HG02870 (cell line): ENCODE data around the gene LRRC2.
"Not testable (repeated sequence)": the region's sequence is repeated elsewhere in the genome, so short reads cannot be mapped to it uniquely, and the experiment has no call there.

Source experiments
- ATAC-seq: cut with Tn5 transposase; IDR thresholded peaks from one replicate; pipeline ENCODE4 v1.9.1; 2021; ENCODE audit warnings: mild to moderate bottlenecking, moderate library complexity; ENCODE audit not compliant: unreplicated experiment

The LRRC2 gene

DNA sequence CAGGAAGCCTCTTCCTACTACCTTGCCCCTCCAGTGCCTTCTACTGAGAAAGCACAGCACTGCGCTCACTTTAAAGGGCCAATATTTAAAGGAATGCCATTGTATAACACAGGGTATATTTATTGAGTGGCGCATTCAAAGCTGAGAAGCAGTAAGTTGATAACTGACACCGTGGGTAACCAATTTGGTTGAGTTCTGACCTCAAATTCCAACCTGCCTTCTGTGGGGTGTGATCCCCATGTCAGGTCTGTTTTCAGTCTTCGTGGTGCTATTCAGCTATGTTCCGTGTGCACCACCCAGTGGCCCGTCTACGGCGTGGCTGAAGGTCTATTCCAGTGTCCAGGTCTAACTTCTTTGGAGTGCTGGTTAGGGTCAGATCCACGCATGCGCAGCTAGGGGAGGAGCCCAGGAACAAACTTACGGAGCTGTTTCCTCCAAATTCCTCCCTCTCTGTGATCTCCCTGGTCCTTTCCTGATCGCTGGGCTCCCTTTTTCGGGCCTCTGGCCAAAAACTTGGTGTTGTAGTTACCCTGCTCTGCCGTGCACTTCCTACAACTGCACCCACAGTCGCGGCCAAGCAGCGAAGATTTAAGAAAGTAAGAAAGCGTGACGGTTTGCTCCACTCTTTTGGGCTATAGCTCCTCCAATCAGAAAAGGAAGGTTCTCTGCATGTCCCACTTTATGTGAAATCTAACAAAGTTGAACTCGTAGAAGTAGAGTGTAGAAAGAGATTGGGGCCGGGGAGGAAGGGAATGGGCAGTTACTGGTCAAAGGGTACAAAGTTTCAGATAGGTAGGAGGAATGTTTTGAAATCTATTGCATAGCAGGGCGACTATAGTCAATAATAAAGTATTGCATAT, 7.7 kb downstream of the LRRC2 start:
- peak; percentile 88 for ATAC-seq

DNA sequence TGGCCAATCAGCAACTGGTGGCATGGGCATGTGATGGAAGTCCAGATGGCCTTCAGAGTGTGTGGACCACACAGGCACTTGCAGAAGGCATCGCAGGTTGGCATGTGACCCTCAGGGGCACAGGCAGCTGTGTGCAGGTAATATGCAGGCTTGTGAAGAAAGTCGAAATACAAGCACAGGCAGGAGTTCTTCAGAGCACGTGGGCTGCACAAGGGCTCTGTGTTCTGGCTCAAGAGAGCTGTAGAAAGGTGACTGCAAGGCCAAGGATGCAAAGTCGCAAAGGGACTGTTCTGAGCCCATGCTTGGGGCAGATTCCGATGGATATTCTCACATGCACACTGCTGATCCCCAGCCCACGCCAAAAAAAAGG, 8.3 kb downstream of the LRRC2 start:
- no peak for ATAC-seq

DNA sequence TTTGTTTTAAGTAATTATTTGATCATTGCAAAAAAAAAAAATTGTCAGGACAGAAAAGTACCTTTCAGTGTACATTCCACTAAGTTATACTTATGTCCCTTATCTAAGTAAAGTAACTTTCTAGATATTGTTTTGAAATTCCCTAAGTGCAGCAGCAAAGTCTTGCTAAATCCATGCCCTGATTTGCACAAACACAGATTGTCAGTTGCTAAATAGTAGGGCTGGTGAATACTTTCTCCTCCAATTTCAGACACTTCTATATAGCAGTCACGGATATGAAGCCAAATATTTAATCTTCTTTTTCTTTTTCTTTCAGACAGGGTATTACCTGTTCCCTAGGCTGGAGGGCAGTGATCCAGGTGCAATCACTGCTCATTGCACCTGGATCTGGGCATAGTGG, 12.9 kb downstream of the LRRC2 start:
- ATAC-seq: no peak

DNA sequence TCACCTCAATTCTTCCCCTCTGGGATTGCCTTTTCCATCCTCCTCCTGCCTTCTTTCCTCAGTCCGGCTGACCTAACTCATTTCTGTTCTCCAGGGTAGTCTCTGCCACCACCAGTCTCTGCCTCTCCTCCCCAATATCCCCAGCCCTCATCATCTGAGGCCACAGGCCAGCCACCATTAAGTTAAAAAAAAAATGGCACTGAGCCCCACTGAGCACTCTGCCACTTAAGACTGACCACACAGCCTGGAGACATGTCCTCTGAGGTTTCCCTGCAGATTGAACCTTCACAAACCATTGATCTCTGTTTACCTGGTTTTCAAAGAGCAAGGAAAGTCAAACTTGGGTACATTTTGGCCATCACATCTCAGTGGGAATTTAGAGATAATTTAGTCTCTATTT, 13.6 kb downstream of the LRRC2 start:
- ATAC-seq: no peak

DNA sequence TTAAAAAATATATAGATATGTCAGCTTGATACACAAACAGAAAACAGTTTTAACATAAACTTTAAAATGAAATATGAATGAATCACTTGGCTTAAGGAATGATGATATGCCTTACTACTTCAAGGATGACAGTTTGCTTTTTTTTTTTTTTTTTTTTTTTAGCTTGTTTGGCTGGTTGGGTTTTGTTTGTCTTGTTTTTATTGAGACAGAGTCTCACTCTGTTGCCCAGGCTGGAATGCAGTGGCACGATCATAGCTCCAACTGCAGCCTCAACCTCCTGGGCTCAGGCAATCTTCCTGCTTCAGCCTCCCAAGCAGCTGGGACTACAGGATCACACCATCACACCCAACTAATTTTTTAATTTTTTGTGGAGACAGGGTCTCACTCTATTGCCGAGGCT, 14.5 kb downstream of the LRRC2 start:
- ATAC-seq: no peak

DNA sequence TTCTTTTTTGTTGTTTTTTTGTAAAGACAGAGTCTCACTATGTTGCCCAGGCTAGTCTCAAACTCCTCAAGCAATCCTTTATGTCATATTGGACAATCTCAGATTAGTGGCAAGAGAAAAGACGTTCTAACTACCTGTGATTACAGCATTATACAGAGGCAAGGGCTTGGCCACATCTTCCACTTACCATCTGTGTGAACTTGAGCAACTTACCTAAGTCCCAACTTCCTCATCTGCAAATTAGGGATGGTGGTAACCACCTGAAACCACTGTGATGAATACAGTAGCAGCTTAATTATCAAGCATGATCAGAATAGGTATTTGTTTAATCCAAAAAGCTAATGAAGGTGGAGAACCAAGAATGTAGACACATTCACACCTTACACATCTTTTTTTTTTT, 16.1 kb downstream of the LRRC2 start:
- no peak for ATAC-seq

DNA sequence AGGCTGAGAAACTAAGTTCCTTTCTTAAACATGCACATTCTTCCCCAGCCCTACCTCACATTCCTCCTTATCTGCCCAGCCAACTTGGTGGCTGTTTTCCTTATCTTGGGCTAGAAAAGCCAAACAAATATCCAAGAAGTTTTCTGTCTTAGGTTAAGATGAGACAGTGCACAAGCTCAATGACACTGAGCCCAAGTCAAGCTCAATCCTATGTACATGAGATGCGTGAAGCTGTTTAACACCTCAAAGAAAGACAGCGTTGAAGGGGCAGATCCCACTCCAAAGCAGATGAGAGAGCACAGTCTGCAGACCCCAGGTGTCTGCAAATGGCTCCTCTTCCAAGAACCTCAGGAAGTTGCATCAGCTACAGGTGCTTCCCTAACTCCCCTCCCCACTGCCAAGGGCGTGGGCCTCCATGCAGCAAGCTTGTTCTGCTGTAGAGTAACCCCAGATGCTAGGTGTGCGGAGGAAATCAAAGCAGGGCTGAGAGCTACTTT, 16.6 kb downstream of the LRRC2 start:
- ATAC-seq: no peak

DNA sequence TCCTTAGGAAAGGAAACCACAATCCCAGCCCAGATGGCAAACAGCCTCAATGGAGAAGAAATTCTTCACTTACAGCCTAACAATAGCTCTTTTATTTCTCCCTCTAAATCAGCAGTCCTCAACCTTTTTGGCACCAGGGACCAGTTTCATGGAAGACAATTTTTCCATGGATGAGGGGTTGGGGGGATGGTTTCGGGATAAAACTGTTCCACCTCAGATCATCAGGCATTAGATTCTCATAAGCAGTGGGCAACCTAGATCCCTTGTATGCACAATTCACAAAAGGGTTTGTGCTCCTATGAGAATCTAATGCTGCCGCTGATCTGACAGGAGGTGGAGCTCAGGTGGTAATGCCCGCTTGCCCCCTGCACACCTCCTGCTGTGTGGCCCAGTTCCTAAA, 17.5 kb downstream of the LRRC2 start:
- ATAC-seq: not testable (repeated sequence)

DNA sequence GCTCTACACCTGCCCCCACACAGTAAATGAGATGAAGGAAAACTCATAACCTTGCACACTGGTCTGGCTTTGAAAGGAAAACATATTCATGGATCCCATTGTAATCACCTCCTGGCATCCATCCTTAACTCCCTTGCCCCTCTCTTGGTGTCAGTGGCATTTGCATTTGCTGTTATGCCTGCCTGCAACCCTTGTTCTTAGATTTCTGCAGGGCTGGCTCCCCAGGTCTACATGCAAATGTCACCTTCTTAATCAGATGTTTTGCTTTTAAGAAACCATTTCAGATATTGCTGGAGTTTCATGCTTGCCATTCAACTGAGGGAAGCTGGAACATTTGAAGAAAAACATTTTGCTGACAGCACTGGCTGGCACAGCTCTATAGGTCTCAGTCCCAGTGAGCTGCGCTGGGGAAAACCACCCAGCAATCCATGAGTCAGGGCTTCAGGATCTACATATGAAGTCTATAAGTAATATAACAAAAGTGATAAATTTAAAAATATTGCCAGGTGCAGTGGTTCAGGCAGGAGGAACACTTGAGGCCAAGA, 19.1 kb downstream of the LRRC2 start:
- no peak for ATAC-seq

DNA sequence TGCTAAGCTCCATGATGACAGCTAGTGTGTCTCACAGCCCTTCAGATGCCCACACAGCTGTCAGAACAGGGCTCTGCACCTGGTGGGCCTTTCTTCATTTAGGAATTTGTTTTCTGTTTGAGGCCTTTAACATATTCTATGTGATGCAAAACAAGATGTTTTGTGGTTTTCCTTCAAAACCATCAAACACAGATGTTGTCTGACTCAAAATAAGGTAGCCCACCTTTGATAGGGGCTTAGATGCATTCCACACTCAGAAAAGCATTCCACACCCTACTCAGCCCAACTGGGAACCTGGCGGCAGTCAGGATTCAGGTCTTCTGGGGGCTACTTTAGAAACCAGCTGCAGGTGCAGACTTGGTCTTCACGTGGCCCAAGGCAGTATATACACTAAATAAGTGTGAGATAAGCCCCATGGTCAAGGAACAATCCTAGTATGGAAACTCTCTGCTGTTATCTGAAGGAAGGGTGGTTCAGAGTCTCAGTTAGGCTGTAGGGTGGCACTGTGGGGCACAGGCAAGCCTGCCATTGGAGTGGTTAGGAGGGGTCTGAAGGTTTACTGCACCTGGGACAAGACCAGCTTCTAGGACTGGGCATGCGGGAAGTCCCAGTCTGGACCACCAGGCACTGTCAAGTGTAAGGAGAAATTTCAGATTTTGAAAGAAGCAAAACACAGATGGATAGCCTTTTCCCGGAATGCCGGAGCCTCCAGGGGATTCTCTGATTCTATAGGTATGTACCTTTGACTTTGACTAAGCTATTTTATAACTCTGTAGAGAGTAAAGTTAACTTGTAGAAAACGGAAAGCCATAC, 20.1 kb downstream of the LRRC2 start:
- no peak for ATAC-seq

DNA sequence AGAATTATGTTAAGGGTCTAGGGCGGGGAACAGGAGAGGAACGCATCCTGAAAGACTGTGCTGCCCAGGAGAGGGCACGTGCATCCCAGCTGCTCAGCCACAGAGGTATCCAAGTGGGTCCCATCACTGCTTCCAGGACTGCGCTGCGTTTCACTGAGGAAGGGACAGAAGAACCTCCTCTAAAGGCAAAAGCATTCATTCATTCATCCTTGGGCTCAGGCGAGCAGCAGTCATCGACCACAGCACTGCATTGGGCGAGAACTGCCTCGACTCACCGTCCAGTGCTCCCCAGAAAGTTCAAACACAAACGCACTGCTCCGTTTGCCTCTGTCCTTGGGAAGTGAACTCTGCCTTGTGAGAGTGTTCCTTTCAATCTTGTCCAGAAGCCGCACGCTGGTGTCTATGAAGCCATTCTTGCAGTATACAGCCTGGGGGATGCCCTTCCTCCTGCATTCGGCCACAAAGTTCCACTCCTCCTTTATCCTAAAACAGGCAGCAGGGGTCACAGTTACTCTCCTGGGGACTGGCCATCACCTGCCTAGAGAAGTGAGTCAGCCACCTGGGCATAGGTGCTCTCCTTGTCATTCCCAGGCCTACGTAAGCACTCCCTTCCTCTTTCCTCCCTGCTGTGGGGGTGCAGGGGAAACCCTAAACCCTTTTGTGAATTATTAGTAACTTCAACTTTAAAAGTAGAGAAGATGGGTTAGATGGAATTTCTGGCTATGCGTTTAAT, 21.2 kb downstream of the LRRC2 start:
- ATAC-seq: no peak

DNA sequence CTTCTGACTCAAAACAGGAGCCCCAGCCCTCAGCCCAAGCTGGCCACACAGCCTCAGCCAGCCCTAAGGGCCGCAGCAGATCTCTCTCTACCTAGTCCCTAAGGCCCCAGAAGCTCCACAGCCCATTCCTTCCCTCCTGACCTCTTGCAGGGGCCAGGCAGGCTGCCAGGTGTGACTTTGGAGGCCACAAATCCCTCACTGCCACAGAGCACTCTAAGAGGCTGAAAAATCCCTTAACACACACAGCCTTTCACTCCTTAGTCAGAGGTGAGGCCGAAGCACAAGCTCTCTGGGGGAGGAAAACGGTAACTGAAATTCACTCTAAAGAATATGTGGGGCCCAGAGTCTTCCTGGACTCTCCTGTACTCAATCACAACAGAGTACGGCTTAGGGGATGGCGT, 23.3 kb downstream of the LRRC2 start:
- ATAC-seq: no peak

DNA sequence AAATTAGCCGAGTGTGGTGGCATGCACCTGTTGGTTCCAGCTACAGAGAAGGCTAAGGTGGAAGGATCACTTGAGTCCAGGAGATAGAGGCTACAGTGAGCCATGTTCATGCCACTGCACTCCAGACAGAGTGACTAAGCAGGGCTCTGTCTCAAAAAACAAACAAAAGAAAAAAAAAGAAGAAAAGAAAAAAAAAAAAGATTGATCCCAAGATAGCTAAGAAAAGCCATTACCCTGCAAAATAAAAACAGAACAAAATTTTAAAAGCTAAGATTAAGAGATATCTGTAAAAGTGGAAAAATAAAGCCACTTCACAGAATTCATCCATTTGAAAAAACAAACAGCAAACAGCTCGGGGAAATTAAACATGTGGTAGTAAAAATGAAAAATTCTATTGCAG, 23.8 kb downstream of the LRRC2 start:
- ATAC-seq: no peak

DNA sequence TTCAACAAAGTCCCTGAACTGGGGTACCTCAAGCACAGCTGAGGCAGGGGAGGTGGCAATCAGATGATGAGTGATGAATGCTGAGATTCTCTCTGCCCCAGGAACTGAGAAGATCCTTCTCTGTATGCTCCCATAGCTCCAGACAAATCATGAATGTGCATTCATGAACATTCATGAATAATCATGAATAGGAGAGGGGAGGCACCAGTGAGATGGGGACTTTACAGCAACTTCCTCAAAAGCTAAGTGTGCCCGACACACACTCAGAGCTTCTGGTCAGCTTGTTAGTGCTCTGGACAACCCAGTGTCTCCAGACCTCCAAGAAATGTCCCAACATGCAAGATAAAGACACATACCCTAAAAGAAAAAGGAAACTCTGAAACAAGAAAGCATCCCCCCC, 24.3 kb downstream of the LRRC2 start:
- no peak for ATAC-seq

DNA sequence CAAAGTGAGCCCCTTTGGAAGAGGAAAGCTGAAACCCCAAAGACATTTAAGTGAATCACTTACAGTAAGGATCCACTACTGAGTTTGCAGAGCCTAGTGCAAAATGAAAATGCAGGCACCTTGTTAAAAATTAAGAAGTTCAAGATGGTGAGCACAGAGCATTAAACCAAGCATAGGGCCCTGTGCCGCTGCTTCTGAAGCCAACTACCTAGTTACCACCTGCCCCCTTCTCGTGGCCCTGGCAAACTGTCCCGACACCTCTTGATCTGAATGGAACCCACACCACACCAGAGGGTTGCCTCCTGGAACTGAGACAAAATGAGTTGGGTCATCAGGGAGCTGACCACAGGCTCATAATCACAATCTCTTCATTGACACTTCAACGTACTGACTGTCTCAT, 25.6 kb downstream of the LRRC2 start:
- no peak for ATAC-seq

DNA sequence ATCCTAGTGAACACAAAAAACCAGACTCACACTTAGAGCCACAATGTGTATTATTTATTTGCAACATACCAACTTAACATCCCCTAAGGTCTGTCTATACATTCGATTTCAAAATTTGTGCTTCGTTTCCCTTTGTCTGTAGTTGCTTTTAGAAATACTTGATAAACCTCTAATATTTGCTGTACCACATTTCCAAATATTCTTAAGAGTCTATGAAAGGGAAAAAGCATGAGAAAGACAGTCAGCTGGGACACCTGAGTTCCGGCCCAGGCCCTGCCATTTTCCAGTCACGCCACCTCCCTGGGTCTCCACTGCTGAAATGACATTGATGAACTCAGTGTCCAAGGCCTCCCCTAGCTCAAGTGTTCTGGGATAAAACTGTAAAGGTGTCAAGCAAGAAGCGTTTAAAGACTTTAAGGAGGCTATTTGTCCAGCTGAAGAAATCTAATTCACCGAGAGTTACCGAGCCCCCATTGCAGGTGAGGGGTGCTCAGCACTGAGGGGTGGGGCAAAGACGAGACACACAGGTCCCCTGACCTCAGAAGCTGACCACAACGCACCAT, 26.6 kb downstream of the LRRC2 start:
- ATAC-seq: no peak

DNA sequence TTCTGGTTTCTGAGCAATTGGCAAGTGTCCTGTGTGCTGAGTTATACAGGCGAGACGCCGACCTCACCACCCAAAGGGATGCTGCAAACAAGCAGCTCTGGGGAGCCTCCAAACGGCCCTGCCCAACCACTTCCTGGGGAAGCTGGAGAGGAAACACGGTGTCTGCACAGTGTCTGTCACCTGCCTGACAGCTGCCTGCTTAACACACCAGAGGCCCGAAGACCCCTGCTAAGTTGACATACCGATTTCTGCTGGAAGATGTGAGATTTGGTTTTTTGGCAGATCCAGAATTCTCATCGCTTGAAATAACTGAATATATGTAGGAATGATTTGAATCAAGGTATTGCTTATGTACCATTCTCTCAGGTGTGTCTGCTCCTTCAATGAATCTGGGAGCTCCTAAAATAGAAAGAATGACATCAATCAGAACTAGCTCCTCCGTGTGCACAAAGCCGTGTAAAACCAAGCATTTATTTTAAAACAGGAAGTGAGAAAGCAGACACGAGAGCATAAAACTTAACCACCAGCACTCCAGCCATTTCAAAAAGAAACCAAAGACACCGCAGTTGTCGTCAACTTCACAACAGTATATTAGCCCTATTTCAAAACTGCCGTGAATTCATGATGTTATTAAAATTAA, 27.2 kb downstream of the LRRC2 start:
- ATAC-seq: peak; percentile 76

DNA sequence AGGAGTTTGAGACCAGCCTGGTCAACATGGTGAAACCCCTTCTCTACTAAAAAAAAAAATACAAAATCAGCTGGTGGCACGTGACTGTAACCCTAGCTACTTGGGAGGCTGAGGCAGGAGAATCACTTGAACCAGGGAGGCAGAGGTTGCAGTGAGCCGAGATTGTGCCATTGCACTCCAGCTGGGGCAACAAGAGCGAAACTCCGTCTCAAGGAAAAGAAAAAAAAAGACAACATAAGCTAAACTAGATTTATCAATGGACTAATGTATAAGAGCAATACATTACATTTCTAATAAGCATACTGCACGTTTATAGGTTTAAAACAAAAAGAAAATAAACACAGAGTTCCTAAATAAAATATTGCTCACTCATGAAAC, 27.7 kb downstream of the LRRC2 start:
- not testable (repeated sequence) for ATAC-seq

DNA sequence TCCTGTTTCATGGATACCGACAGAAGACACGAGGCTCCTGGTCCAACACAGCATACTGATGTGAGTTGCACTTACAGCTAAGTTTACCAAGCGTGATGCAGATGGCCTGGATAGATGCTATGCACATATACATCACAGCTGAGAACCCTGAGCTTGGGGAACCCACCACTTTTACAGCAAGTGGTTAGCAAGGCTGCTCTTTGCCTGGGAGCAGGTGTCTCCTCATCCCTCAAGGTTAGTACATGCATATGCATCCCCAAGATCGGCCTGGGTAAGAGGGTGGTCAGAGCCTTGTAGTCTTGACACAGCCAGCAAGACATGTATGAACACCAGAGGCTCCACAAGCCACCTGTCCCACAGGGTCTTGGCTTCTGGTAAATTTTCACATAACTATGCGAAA, 28.3 kb downstream of the LRRC2 start:
- ATAC-seq: no peak

DNA sequence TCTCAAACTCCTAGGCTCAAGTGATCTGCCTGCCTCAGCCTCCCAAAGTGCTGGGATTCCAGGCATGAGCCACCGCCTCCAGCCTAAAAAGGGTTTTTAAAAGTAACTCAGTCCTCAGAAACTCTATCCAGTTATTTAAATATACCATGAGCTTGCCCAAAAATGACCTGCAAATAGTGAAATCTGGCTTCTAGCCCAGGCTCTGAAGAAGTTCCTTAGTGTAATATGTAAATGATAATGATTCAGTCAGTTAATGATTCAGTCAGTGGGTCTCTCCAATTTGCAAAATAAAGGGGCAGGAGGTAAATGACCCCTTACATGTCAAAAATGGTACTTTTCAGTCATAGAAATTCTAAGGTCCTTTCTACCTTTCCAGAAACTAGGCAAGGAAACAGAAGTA, 28.8 kb downstream of the LRRC2 start:
- no peak for ATAC-seq
